ENCODE results near the gene TADA2A. TPM values are rescaled to one million over a fixed set of nuclear protein-coding genes. Genes with fewer than 3 reads are reported as not detected.

Gene TADA2A
- total and polyA plus RNA-seq, 2 of the 8 experiments (the other 6 are each of a cell fraction or from before 2014, with no cell fraction given) = 8.4 to 18.5 TPM

- H3K79me1 ChIP-seq (ENCODE audit: low read depth, low read length) = no peaks in the 10 kb centered on the region; the same call in 1 of the 2 replicates
- H3K9me3 ChIP-seq (ENCODE audit: insufficient read depth in 2 of 2, low read depth in 1 of 2, low read length in 1 of 2) = no peaks in the 10 kb centered on the region
- no peak overlapping the region for H4K8ac ChIP-seq (ENCODE audit: extremely low read depth, insufficient read depth, low read length)
- H2BK20ac ChIP-seq (ENCODE audit: low read length) = no peak overlapping the region
- H2BK120ac ChIP-seq (replicated peaks; ENCODE audit: low read depth, low read length) = no peak overlapping the region
- H3K27ac ChIP-seq (ENCODE audit: low read depth, low read length) = no peak overlapping the region
- H3K4me2 ChIP-seq (ENCODE audit: insufficient read depth in 1 of 2, low read depth in 2 of 2, low read length in 2 of 2) = no peak overlapping the region
- H2BK5ac ChIP-seq (ENCODE audit: low read depth, low read length) = no peak overlapping the region; the same call in 1 of the 2 replicates
- no peaks in the 10 kb centered on the region; the same call in 1 of the 2 replicates for H3K23me2 ChIP-seq (ENCODE audit: low read depth, low read length)
- no peak overlapping the region for H4K91ac ChIP-seq (replicated peaks; ENCODE audit: insufficient read length, low read length)
- no peak overlapping the region for H3K23ac ChIP-seq (ENCODE audit: insufficient read length)
- no peak overlapping the region for H2BK12ac ChIP-seq (ENCODE audit: low read depth, low read length)
- no peaks in the 10 kb centered on the region for H4K20me1 ChIP-seq (replicated peaks in 1 of 2; ENCODE audit: control insufficient read depth in 1 of 2, insufficient read depth in 2 of 2, low read length in 2 of 2)
- no peak overlapping the region for H3K56ac ChIP-seq (replicated peaks; ENCODE audit: insufficient read length, low read depth, low read length)
- H2AFZ ChIP-seq (ENCODE audit: low read length) = no peak overlapping the region
- no peaks in the 10 kb centered on the region for H3K79me2 ChIP-seq (ENCODE audit: control insufficient read depth in 1 of 2, insufficient read depth in 2 of 2, low read length in 2 of 2)
- no peak for DNase-seq (ENCODE audit: low read depth in 1 of 2, low spot score in 2 of 2)
- H3K9ac ChIP-seq (replicated peaks in 1 of 4; ENCODE audit: extremely low read depth in 1 of 4, low read depth in 3 of 4, low read length in 3 of 4) = no peak overlapping the region
- no peak for FAIRE-seq
- no peaks in the 10 kb centered on the region for H3K4me1 ChIP-seq (replicated peaks in 1 of 4; ENCODE audit: control insufficient read depth in 3 of 4, insufficient read depth in 4 of 4, low read length in 3 of 4)
- H3K14ac ChIP-seq (ENCODE audit: insufficient read length) = no peak overlapping the region
- ChIA-PET POLR2A (ENCODE audit: partially characterized antibody) (interaction anchor here (1.0 kb wide), 1 partner anchor 20 kb away, joined by 3 read pairs; no protein-coding TSS in a partner anchor), CTCF (ENCODE audit: partially characterized antibody) (interaction anchor here (0.6 to 3.5 kb wide), 8 partner anchors 11 to 106 kb away, joined by 3 to 24 read pairs (median 3); no protein-coding TSS in a partner anchor)
- no peaks in the 10 kb centered on the region for H3K27me3 ChIP-seq (replicated peaks in 1 of 4; ENCODE audit: control insufficient read depth in 3 of 4, extremely low read depth in 1 of 4, insufficient read depth in 3 of 4, low read length in 3 of 4)
- H3K36me3 ChIP-seq (ENCODE audit: control insufficient read depth in 2 of 4, insufficient read depth in 4 of 4, low read length in 3 of 4) = peaks cover 0 to 28% (median 6%) of the 10 kb centered on the region in 4 experiments; a peak in 5 of 8 replicates
- H3K18ac ChIP-seq (ENCODE audit: extremely low read depth, low read length) = no peak overlapping the region
- H3K4me3 ChIP-seq (ENCODE audit: extremely low read depth in 1 of 4, insufficient read depth in 2 of 4, low read depth in 3 of 4, low read length in 4 of 4) = no peak overlapping the region
- WGBS, 2 experiments (ENCODE audit: extremely low coverage in 1 of 2, insufficient coverage in 1 of 2, insufficient read length in 1 of 2, insufficient replicate concordance in 2 of 2, low coverage in 1 of 2, low lambda C conversion rate in 2 of 2, missing lambda C conversion rate in 1 of 2) = 95% methylated on average over 5 of the region's 5 CpGs; no CpG with 5 or more reads in 1 of the 2 experiments
- no peak overlapping the region for H3K4ac ChIP-seq (replicated peaks; ENCODE audit: insufficient read length, low read depth, low read length)
- H2BK15ac ChIP-seq (ENCODE audit: low read length) = no peak overlapping the region
- no peak overlapping the region for H2AK5ac ChIP-seq (ENCODE audit: low read depth, low read length)
- TF ChIP-seq POU5F1 (IDR thresholded peaks at IDR 0.05; ENCODE audit: low read depth, low read length) = no peak
- no peak for TF ChIP-seq EP300 (IDR thresholded peaks at IDR 0.05; ENCODE audit: borderline replicate concordance in 1 of 2, low read depth in 2 of 2, low read length in 2 of 2)
- no peak overlapping the region for H4K5ac ChIP-seq (ENCODE audit: insufficient read length, low read depth, low read length)
These were observed 115.1 kb downstream of the TADA2A start for GRCh38 chr17:37521821-37522220.
